Measurements from ENCODE around the gene TGOLN2. TPM values are rescaled to one million over a fixed set of nuclear protein-coding genes. Genes with fewer than 3 reads are reported as not detected.

TGOLN2 gene
- total RNA-seq, 1 donor from 2014 or later = 119 TPM

GRCh38 chr2:85286918-85287317, 40.9 kb downstream of the TGOLN2 start:
- ATAC-seq (ENCODE audit: low read depth) (no peak), DNase-seq (no peak)
- Mint-ChIP-seq H3K36me3 (ENCODE audit: low read depth) (no peaks in the 10 kb centered on the region), H3K4me3 (no peak overlapping the region), H3K27ac (no peak overlapping the region), H3K4me1 (peaks cover 12% of the 10 kb centered on the region), H3K27me3 (peaks cover 2% of the 10 kb centered on the region), H3K9me3 (no peaks in the 10 kb centered on the region)
- CTCF ChIA-PET = interaction anchor here (0.6 to 1.4 kb wide), 2 partner anchors 361 to 467 kb away, joined by 3 to 7 read pairs; no protein-coding TSS in a partner anchor
- intact Hi-C loops (cut with micrococcal nuclease) = loop anchor here (5.0 kb wide), 3 partner anchors 155 to 1265 kb away; partner anchors contain the start of genes TCF7L1 and TRABD2A
- POLR2A ChIA-PET = no interaction called here
- no peak for TF ChIP-seq CTCF (IDR thresholded peaks at IDR 0.05)

- CTCF ChIA-PET = no interaction called here
- DNase-seq (no peak), ATAC-seq (ENCODE audit: low read depth) (no peak)
- H3K27me3 Mint-ChIP-seq = peaks cover 2% of the 10 kb centered on the region
- H3K4me1 Mint-ChIP-seq = peaks cover 2% of the 10 kb centered on the region
- no peaks in the 10 kb centered on the region for H3K36me3 Mint-ChIP-seq (ENCODE audit: low read depth)
- intact Hi-C loops (cut with micrococcal nuclease) = loop anchor here (2.0 kb wide), 1 partner anchor 217 kb away; no protein-coding TSS in a partner anchor
- no peak overlapping the region for H3K4me3 Mint-ChIP-seq
- H3K9me3 Mint-ChIP-seq = no peaks in the 10 kb centered on the region
- no peak overlapping the region for H3K27ac Mint-ChIP-seq
- POLR2A ChIA-PET = no interaction called here
- no peak for TF ChIP-seq CTCF (IDR thresholded peaks at IDR 0.05)
These were observed 44.1 kb downstream of the TGOLN2 start for GRCh38 chr2:85283641-85284040.

- POLR2A ChIA-PET = no interaction called here
- H3K36me3 Mint-ChIP-seq (ENCODE audit: low read depth) = no peaks in the 10 kb centered on the region
- DNase-seq = no peak
- no peak for ATAC-seq (ENCODE audit: low read depth)
- H3K27me3 Mint-ChIP-seq = peaks cover 2% of the 10 kb centered on the region
- H3K9me3 Mint-ChIP-seq = no peaks in the 10 kb centered on the region
- H3K4me1 Mint-ChIP-seq = peaks cover 2% of the 10 kb centered on the region
- no peak for TF ChIP-seq CTCF (IDR thresholded peaks at IDR 0.05)
- H3K27ac Mint-ChIP-seq = no peak overlapping the region
- H3K4me3 Mint-ChIP-seq = no peak overlapping the region
- CTCF ChIA-PET = interaction anchor here (0.6 kb wide), 1 partner anchor 8 kb away, joined by 4 read pairs; no protein-coding TSS in a partner anchor
- intact Hi-C loops (cut with micrococcal nuclease) = no loop called here
These were observed 44.9 kb downstream of the TGOLN2 start for GRCh38 chr2:85282914-85283313.

- Mint-ChIP-seq H3K9me3 (no peaks in the 10 kb centered on the region), H3K36me3 (ENCODE audit: low read depth) (no peaks in the 10 kb centered on the region), H3K27ac (no peak overlapping the region), H3K4me1 (peaks cover 2% of the 10 kb centered on the region), H3K4me3 (no peak overlapping the region), H3K27me3 (peaks cover 2% of the 10 kb centered on the region)
- DNase-seq = no peak
- ChIA-PET CTCF (interaction anchor here (1.4 kb wide), 1 partner anchor 15 kb away, joined by 5 read pairs; no protein-coding TSS in a partner anchor), POLR2A (no interaction called here)
- no peak for TF ChIP-seq CTCF (IDR thresholded peaks at IDR 0.05)
- ATAC-seq (ENCODE audit: low read depth) = no peak
- intact Hi-C loops (cut with micrococcal nuclease) = no loop called here
These were observed 46.2 kb downstream of the TGOLN2 start for GRCh38 chr2:85281553-85281952.

GRCh38 chr2:85278361-85278760, 49.4 kb downstream of the TGOLN2 start:
- ChIA-PET CTCF (interaction anchor here (1.4 kb wide), 1 partner anchor 12 kb away, joined by 3 read pairs; no protein-coding TSS in a partner anchor), POLR2A (no interaction called here)
- intact Hi-C loops (cut with micrococcal nuclease) = no loop called here
- H3K9me3 Mint-ChIP-seq = no peaks in the 10 kb centered on the region
- H3K27ac Mint-ChIP-seq = no peak overlapping the region
- no peaks in the 10 kb centered on the region for H3K36me3 Mint-ChIP-seq (ENCODE audit: low read depth)
- TF ChIP-seq CTCF (IDR thresholded peaks at IDR 0.05) = no peak
- no peak for DNase-seq
- no peaks in the 10 kb centered on the region for H3K4me1 Mint-ChIP-seq
- H3K4me3 Mint-ChIP-seq = no peak overlapping the region
- H3K27me3 Mint-ChIP-seq = peaks cover 5% of the 10 kb centered on the region
- no peak for ATAC-seq (ENCODE audit: low read depth)
